Cardiac septum (tissue), 1 donor: ENCODE measurements around the gene LILRB4. TPM values are rescaled to one million over a fixed set of nuclear protein-coding genes. Genes with fewer than 3 reads are reported as not detected.
"Not testable (repeated sequence)": the region's sequence is repeated elsewhere in the genome, so short reads cannot be mapped to it uniquely, and the experiment has no call there.

Experiments
- DNase-seq: peaks from one replicate; pipeline ENCODE4 v3.0.0-alpha.2; 2020; ENCODE audit warnings: low spot score
- intact Hi-C: fragments of 100-400 bp; cut with DNase I; formaldehyde crosslinking; loops from one replicate; pipeline ENCODE4 v1.14.0; 2022
- total RNA-seq: library from RNA; stranded (reverse); fragmentation: NEBNext Ultra II Directional; extraction: Animal tissue kit (Norgen Biotek cat#: 25700); gene quantifications from one replicate; pipeline ENCODE4 v1.2.1, GENCODE V29; 2021
- donor health status: DM: no; HTN: no; CAD: no.

The LILRB4 gene
- total RNA-seq, 1 donor from 2014 or later = 1.2 TPM

GRCh38 chr19:54644056-54644455, 18.7 kb upstream of the LILRB4 start:
- intact Hi-C loops = no loop called here
- DNase-seq = no peak

DNA sequence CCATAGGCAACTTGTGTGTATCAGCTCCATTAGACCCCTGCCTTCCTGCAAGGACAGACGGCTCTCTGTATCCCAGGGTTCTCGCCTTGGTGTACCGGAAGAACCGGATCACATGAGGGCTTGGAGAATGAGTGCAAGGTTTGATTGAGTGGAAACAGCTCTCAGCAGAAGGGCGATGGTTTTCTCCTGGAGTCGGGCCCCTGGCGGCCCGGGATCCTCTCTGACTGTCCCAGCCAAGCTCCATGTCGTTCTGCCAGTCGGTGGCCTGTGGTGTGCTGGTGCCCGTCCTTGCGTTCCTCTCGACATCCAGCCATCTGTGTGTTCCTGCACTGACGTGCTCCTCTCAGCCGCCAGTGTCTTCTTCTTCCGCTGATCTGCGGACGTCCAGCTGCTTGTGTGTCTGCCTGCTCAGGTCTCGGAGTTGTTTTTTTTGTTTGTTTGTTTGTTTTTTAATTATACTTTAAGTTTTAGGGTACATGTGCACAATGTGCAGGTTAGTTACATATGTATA, 16.4 kb upstream of the LILRB4 start:
- DNase-seq = no peak
- intact Hi-C loops = no loop called here

DNA sequence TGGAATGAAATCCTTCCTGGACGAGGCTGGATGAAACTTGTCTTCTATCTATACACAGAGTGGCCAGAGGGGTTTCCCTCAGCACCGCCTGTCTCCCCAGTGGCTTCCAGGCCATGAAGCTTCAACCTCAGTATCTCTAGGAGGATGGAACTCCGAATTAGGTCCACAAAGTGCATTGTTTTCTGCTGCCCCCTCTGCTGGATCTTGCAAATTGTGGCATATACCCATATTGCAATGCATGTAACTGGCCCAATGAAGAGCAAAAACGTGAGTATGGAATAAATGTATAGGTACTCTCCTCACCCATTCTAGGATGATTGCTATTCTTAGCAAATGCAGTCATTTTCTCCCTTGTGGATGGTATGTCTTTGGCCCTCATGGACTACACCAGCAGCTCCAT, 14.7 kb upstream of the LILRB4 start:
- no peak for DNase-seq
- intact Hi-C loops = no loop called here

DNA sequence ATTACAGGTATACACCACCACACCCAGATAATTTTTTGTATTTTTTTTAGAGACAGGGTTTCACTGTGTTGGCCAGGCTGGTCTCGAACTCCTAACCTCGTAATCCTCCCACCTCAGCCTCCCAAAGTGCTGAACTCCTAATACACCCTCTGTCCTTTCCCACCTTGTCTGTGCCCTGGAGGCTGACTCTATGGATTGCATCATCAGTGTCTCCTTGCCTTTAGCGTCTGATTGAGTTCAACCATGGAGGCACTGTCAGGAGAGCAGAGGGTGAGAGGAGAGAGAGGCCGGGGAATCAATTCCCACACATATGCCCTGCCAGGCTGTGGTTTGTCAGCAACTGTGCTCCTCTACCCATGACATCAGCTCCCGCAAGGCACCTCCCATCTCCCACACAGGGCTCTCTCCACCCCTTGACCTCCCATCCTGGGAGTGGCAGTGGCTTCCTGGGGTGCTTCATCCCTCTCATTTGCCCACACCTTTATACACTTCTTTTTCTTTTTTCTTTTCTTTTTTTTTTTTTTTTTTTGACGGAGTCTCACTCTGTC, 12.6 kb upstream of the LILRB4 start:
- no peak for DNase-seq
- intact Hi-C loops = no loop called here

DNA sequence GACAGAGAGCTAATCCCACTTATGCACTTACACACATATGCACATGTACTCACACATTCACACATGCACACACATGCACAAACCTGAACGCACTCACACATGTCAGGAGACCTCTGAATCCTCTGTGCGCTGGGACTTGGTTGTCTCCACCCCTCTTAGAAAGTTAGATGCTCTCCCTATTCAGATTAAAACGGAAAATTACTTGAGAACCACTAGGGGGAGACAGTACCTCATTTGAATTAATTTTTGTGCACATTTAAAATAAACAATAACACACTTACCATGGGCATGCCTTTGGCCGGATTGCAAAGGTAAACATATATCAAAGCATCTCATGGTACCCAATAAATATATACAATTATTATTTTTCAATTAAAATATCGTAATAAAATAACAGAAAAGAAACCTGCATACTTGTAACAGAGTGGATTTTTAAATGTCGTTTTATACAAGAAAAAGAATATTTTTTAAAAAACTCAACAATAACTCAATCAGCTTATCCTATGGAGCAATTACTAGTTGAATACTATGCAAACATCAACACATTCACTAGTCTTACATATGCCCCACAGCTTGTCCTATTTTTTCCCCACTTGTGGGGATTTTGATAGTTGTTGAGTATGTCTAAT, 9.5 kb upstream of the LILRB4 start:
- DNase-seq = no peak
- intact Hi-C loops = no loop called here

DNA sequence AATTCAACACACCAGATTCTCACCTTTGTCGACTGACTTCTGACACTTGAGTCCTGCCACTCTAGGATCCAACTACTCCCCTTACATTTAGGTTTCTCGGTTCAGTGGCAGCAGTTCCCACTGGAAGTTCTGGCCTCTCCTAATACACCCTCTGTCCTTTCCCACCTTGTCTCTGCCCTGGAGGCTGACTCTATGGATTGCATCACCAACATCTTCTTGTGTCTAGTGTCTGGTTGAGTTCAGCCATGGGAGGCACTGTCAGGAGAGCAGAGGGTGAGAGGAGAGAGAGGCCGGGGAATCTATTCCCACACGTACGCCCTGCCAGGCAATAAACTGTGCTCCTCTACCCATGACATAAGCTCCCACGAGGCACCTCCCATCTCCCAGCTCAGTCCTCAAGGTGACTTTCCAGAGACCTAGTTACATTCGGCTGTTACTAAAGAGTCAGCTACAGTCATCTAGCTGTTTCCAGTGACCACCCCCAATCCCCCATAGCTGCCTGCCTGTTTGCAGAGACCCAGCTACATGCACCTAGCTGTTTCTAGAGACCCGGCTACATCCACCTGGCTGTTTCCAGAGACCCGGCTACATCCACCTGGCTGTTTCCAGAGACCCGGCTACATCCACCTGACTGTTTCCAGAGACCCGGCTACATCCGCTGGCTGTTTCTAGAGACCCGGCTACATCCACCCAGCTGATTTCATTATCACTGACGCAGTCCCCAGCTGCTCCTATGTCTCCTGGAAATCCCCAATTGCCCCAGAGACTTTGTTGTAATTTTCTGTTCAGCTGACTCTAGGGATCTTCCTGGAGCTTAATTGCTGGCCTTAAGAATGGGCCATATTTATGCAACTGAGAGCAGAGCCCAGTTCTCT, 8.1 kb upstream of the LILRB4 start:
- intact Hi-C loops = no loop called here

GRCh38 chr19:54659300-54659699, 3.5 kb upstream of the LILRB4 start:
- intact Hi-C loops = no loop called here
- no peak for DNase-seq

More for the DNA sequence above, 8.1 kb upstream of the LILRB4 start:
- DNase-seq = no peak

GRCh38 chr19:54660306-54660705, 2.5 kb upstream of the LILRB4 start:
- intact Hi-C loops = no loop called here
- no peak for DNase-seq

GRCh38 chr19:54660964-54661363, 1.8 kb upstream of the LILRB4 start:
- intact Hi-C loops = no loop called here
- DNase-seq = no peak

DNA sequence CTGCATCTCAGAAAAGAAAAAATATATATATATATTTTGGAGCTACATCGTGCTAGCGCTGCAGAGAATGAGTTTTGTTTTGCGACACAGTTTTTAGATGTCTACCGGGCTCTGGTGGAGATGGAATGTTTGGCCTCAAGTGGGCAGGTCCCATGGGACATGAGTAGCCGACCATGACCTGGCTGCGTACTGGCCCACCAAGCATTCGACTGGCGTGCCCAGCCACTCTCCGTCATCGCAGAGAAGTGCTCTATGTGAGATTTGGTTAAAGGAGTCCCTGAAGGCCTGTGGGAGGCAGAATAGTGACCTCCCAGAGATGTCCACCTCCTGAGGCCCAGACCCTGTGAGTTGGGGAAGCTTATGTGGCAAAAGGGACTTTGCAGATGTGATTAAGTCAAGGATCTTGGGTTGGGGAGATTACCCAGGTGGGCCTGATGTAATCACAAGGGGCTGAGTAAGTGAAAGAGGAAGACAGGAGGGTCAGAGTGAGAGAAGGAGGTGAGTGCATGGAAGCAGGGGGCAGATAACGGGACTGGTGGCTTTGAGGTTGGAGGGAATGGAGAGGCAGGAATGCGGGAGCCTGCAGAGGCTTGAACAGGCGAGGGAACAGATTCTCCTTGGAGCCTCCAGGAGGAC, 821 bp upstream of the LILRB4 start:
- DNase-seq = no peak
- intact Hi-C loops = no loop called here

DNA sequence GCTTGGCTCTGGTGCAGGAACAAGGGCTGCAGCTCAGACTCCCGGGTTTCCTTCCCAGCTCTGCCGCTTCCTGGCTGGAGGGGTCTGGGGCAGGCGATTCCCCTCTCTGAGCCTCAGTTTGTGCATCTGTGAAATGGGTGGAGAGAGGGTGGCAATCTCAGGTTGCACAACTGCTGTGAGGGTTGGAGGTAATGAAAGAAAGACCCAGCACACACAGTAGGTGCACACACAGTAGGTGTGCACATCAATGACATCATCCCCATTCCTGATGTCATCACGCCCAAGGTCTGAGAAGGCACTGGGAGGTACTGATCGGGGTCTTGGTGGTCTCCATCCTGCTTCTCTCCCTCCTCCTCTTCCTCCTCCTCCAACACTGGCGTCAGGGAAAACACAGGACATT, 2.7 kb downstream of the LILRB4 start:
- intact Hi-C loops = no loop called here
- no peak for DNase-seq

- intact Hi-C loops = no loop called here
- no peak for DNase-seq
These were observed 4.4 kb downstream of the LILRB4 start for GRCh38 chr19:54667217-54667616.

- intact Hi-C loops = no loop called here
- DNase-seq = no peak
These were observed 5.6 kb downstream of the LILRB4 start for GRCh38 chr19:54668353-54668752.

DNA sequence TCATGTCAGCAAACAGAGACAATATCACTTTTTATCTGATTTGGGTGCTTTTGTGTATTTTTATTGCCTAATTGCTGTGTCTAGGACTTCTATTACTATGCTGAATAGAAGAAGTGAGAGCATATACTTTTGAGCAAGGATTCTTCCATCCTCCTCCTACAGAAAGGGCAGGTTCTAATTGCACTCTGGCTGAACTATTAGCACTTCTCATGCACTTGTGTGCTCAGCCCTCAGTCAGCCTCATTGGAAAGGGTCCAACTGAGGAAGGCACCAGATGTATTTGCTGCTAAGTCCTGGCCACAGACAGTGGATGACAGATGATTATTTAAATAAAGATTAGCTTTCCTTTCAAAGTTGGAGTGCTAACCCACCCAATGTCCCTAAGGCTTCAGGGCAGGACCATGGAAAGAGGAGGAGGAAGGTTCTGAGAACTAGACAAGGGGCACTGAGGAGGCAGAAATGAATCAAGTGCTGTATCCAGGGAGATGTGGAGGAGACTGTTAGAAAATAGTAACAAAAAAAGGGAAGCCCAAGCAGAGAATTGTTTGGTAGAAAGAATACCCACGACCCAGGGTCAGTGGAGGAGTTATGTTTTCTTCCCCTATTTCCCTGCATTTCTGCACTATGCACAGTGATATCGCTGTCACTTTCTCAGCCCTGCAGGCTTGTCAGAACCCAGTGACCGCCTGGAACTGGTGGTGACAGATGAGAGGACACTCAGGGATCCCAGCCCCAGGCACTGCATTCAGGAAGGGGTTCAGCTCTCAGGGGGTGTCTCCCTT, 8.0 kb downstream of the LILRB4 start:
- no peak for DNase-seq
- intact Hi-C loops = no loop called here

DNA sequence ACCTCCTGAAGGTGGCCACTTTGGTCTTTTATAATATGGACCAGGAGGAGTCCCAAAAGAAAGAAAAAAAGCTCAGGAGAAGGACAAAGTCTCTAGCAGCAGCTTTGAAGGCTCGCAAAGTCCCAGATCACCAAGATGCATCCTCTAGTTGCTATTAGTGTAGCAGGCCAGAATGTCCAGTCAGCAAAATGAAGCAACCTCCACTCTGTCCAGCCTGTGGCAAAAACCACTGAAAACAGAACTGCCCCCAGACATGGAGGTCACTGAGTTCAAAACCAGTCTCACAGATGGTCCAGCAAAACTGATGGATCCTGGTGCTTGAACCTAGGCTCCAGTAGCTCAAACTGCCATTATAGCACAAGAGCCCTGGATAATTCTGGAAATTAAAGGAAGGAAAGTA, 10.4 kb downstream of the LILRB4 start:
- DNase-seq = no peak
- intact Hi-C loops = no loop called here

DNA sequence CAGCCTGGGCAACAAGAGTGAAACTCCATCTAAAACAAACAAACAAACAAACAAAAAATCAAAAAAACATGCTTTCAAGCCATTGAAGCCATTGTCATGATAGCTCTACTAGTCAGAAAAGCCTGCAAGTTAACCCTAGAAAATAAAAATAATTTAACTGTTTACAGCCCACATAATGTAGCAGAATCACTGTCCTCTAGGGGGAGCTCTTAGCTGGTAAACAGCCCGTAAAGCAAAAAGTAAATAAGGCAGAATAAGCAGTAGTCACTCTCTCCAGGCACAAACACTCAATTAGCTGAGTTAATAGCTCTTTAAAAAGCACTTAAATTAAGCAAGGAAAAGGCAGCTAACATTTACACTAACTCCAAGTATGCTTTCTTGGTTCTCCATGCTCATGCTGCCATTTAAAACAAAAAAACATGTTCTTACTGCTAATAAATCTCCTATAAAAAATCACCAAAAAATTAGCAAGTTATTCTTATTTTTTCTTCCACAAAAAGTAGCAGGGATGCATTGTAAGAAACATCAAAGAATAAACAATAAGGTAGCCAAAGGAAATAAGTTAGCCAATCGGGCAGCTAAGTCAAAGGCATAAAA, 11.3 kb downstream of the LILRB4 start:
- intact Hi-C loops = no loop called here
- no peak for DNase-seq

- DNase-seq = not testable (repeated sequence)
- intact Hi-C loops = loop anchor here (5.0 kb wide), 1 partner anchor 194 kb away; no protein-coding TSS in a partner anchor
These were observed 13.5 kb downstream of the LILRB4 start for GRCh38 chr19:54676210-54676834.

GRCh38 chr19:54677217-54677616, 14.4 kb downstream of the LILRB4 start:
- DNase-seq = no peak
- intact Hi-C loops = loop anchor here (5.0 kb wide), 1 partner anchor 195 kb away; no protein-coding TSS in a partner anchor
